Activated CD4-positive, alpha-beta memory T cell treated with anti-CD3 and anti-CD28 coated beads, Interleukin-2, amount 10 ng/mL, durations not matched to agents 7 days and 5 days (primary cell): Measurements from ENCODE around the gene ERVV-1. TPM values are rescaled to one million over a fixed set of nuclear protein-coding genes. Genes with fewer than 3 reads are reported as not detected.
A peak's percentile ranks its signal among the peaks of the same experiment; 100 is the strongest.
"Not testable (repeated sequence)": the region's sequence is repeated elsewhere in the genome, so short reads cannot be mapped to it uniquely, and the experiment has no call there.

ENCODE experiments used
- CTCF ChIA-PET: fragments of 350-600 bp; sonication (Branson Sonifier 250); formaldehyde crosslinking; loops from one replicate; lab custom pipeline; 2021; ENCODE audit warnings: antibody characterized with exemption, inconsistent platforms; lab: Charles Lee
- POLR2A ChIA-PET: fragments of 350-600 bp; sonication (Branson Sonifier 250); formaldehyde crosslinking; loops from one replicate; lab custom pipeline; 2021; ENCODE audit warnings: antibody characterized with exemption; lab: Charles Lee
- DNase-seq: peaks from one replicate; pipeline ENCODE4 v3.0.0-alpha.2; 2020
- H3K27ac Mint-ChIP-seq: one replicate; pipeline ENCODE4 v1.8.0; 2021; ENCODE audit warnings: mild to moderate bottlenecking, mixed read lengths
- H3K27me3 Mint-ChIP-seq: one replicate; pipeline ENCODE4 v1.8.0; 2021; ENCODE audit warnings: mixed read lengths
- H3K36me3 Mint-ChIP-seq: one replicate; pipeline ENCODE4 v1.8.0; 2021; ENCODE audit warnings: low read depth, mixed read lengths
- H3K4me1 Mint-ChIP-seq: one replicate; pipeline ENCODE4 v1.8.0; 2021; ENCODE audit warnings: mixed read lengths
- H3K4me3 Mint-ChIP-seq: one replicate; pipeline ENCODE4 v1.8.0; 2021; ENCODE audit warnings: mild to moderate bottlenecking, mixed read lengths
- H3K9me3 Mint-ChIP-seq: one replicate; pipeline ENCODE4 v1.8.0; 2021; ENCODE audit warnings: mixed read lengths
- total RNA-seq, 2 experiments: library from RNA; stranded (reverse); gene quantifications; one replicate each; pipeline ENCODE4 v1.2.3, GENCODE V29; 2021

ERVV-1 gene, protein sequence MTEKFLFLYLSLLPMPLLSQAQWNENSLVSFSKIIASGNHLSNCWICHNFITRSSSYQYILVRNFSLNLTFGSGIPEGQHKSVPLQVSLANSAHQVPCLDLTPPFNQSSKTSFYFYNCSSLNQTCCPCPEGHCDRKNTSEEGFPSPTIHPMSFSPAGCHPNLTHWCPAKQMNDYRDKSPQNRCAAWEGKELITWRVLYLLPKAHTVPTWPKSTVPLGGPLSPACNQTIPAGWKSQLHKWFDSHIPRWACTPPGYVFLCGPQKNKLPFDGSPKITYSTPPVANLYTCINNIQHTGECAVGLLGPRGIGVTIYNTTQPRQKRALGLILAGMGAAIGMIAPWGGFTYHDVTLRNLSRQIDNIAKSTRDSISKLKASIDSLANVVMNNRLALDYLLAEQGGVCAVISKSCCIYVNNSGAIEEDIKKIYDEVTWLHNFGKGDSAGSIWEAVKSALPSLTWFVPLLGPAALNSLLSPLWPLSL
- total RNA-seq: not detected

DNA sequence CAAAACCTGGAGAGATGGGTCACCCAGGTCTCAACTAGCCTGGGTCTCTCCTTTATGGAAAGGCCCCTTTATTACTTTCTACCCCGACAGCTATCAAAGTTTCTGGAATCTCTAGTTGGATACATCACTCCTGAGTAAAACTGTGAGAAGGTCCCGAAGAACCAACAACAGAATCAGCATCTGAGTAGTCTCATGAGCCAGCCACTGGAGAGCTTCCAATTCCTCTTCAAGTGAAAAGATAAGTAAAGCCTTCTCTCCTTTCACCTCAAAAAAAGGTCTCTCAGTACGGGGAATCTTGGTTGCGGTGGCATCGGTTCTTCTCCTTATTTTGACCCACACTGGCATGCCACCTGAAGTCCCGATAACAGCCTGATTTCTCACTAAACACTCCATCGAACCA lies at the start of gene ERVV-1:
ERVV-1 (plus strand) TSS at position 301 of the 400 bp plus-strand sequence. CDS start 170 bp downstream, outside the sequence.
- H3K36me3 Mint-ChIP-seq: no peaks in the 10 kb centered on the region
- H3K4me1 Mint-ChIP-seq: no peaks in the 10 kb centered on the region
- no peak within 1 kb of the TSS for H3K4me3 Mint-ChIP-seq
- DNase-seq: no peak
- H3K27me3 Mint-ChIP-seq: no peaks in the 10 kb centered on the region
- ChIA-PET CTCF (no interaction called here), POLR2A (no interaction called here)
- peaks cover 39% of the 10 kb centered on the region for H3K9me3 Mint-ChIP-seq
- no peak within 1 kb of the TSS for H3K27ac Mint-ChIP-seq

DNA sequence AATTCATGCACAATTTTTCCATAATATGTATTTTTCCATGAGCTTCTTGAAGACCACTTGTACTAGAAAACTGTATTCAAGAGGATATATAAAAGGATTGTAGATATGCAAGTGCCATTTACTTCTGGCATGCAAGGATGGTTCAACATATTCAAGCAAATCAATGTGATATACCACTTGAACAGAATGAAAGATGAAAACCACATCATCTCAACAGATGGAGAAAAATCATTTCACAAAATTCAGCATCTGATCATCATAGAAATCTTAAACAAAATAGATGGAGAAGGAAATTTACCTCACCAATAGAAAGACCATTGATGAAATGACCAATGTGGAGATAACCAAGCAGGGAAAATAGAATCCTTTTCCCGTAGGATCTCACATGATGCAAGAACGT lies 45.9 kb upstream of the ERVV-1 start:
- POLR2A ChIA-PET: no interaction called here
- H3K27me3 Mint-ChIP-seq: no peaks in the 10 kb centered on the region
- peaks cover 52% of the 10 kb centered on the region for H3K9me3 Mint-ChIP-seq
- DNase-seq: no peak
- H3K4me1 Mint-ChIP-seq: peaks cover 10% of the 10 kb centered on the region
- peaks cover 30% of the 10 kb centered on the region for H3K36me3 Mint-ChIP-seq
- CTCF ChIA-PET: no interaction called here
- no peak overlapping the region for H3K27ac Mint-ChIP-seq
- no peak overlapping the region for H3K4me3 Mint-ChIP-seq

DNA sequence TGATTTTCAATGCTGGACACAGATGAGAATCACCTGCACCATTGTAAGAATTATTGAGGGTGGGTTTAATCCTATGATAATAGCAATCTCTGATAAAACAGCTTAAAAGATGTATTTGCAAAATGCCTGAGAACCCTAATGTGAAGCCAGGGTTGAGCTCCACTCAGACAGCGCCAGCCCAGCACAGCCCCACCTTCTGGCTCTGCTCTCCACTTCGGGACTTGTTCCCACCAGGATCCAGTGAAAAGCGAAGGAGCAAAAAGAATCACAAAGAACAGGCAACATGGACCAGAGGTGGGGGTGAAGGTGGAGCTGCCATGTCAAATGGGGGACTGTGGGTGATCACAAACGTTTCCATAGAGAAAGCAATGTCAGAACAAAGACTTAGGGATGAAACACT lies 32.4 kb upstream of the ERVV-1 start:
- Mint-ChIP-seq H3K4me3 (no peak overlapping the region), H3K27me3 (no peaks in the 10 kb centered on the region), H3K9me3 (peaks cover 37% of the 10 kb centered on the region), H3K36me3 (peaks cover 3% of the 10 kb centered on the region), H3K4me1 (no peaks in the 10 kb centered on the region), H3K27ac (no peak overlapping the region)
- DNase-seq: no peak
- POLR2A ChIA-PET: no interaction called here
- CTCF ChIA-PET: no interaction called here

DNA sequence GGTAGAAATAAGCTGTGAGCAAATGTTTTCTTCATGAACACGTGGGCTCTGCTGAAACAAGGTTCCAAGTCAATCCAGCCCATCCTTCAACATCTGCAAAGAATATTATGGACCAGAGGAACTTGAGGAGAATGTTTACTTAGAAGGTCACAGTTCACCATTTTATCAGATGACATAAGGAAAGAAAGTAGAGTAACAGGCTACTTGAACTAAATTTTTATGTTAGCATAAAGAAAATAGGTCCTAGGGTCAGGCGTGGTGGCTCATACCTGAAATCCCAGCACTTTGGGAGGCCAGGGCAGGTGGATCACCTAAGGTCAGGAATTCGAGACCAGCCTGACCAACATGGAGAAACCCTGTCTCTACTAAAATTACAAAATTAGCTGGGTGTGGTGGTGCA lies 30.6 kb upstream of the ERVV-1 start:
- CTCF ChIA-PET, H3K4me1 Mint-ChIP-seq, DNase-seq, POLR2A ChIA-PET, H3K27me3 Mint-ChIP-seq, H3K4me3 Mint-ChIP-seq, H3K27ac Mint-ChIP-seq: not testable (repeated sequence)
- Mint-ChIP-seq H3K9me3 (peaks cover 46% of the 10 kb centered on the region), H3K36me3 (peaks cover 13% of the 10 kb centered on the region)

DNA sequence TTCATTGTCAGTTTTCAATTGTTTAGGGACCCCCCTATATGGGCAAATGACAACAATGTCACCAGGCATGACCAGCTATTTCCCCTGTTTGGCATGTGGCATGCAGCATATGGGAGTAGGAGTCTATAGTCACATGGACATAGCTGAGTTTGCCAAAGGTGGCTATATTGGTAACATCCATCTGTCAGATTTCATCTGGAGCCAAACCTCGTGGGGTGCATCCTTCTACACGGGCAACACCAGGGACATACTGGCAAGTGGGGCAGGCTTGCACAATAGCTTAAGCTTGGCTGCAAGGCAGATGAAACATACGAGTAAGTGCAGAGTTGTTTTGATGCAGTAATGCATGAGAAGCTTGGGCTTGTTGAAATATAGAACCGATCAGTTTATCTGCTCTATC lies 26.5 kb upstream of the ERVV-1 start:
- no peak for DNase-seq
- Mint-ChIP-seq H3K27ac (no peak overlapping the region), H3K4me3 (no peak overlapping the region), H3K4me1 (peaks cover 2% of the 10 kb centered on the region), H3K36me3 (peaks cover 19% of the 10 kb centered on the region), H3K9me3 (peaks cover 43% of the 10 kb centered on the region), H3K27me3 (no peaks in the 10 kb centered on the region)
- POLR2A ChIA-PET: no interaction called here
- CTCF ChIA-PET: no interaction called here

DNA sequence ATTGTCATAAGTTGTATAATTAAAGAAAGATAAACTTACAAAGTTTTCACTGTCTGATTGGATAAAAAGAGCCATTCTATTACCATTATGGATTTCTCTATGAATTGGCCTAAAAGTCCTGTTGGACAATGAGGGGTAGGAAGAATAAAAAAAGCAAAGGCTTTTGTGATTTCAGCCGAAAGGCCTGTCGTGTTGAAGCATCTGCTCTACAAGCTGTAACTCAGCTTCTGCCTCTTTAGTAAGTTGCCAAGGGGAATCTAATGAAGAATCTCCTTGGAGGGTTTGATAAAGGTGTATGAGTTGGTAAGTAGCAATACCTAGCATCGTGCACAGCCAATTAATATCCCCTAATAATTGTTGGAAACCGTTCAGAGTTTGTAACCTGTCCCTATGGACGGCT lies 25.2 kb upstream of the ERVV-1 start:
- Mint-ChIP-seq H3K36me3 (peaks cover 19% of the 10 kb centered on the region), H3K9me3 (peaks cover 38% of the 10 kb centered on the region), H3K4me3 (no peak overlapping the region), H3K4me1 (peaks cover 7% of the 10 kb centered on the region), H3K27ac (no peak overlapping the region), H3K27me3 (no peaks in the 10 kb centered on the region)
- POLR2A ChIA-PET: no interaction called here
- CTCF ChIA-PET: no interaction called here
- no peak for DNase-seq

DNA sequence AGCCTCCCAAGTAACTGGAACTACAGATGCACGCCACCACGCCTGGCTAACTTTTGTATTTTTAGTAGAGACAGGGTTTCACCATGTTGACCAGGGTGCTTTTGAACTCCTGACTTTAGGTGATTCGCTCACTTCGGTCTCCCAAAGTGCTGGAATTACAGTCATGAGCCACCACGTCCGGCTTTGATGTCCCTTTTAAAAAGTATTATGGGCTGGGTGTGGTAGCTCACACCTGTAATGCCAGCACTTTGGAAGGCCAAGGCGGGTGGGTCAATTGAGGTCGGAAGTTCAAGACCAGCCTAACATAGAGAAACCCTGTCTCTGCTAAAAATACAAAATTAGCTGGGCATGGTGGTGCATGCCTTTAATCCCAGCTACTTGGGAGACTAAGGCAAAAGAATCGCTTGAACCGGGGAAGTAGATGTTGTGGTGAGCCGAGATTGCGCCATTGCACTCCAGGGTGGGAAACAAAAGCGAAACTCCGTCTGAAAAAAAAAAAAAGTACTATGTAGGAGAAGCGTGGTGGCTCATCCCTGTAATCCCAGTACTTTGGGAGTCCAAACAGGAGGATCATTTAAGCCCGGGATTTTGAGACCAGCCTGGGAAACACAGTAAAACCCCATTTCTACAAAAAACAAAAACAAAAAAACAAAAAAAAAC lies 22.8 kb upstream of the ERVV-1 start:
- peaks cover 30% of the 10 kb centered on the region for H3K9me3 Mint-ChIP-seq
- no peak for DNase-seq
- peaks cover 16% of the 10 kb centered on the region for H3K36me3 Mint-ChIP-seq
- no peak overlapping the region for H3K4me3 Mint-ChIP-seq
- peaks cover 13% of the 10 kb centered on the region for H3K4me1 Mint-ChIP-seq
- H3K27ac Mint-ChIP-seq: no peak overlapping the region
- POLR2A ChIA-PET: no interaction called here
- CTCF ChIA-PET: no interaction called here
- no peaks in the 10 kb centered on the region for H3K27me3 Mint-ChIP-seq

DNA sequence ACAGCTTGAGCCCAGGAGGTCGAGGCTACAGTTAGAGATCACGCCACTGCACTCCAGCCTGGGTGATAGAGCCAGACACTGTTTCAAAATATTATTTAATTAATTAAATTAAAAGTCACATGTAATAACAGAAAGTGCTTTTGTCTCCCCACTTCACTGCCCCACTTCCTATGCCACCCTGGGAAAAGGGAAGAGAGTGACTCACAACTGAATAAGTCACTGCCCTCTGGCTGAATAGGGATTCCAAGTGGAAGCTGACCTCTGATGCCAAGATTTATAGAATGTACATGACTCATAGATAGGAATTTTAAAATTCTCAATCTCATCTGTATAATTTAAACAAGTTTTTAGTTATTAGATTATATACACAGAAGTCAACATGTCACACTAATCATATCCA lies 22.2 kb upstream of the ERVV-1 start:
- H3K36me3 Mint-ChIP-seq: peaks cover 15% of the 10 kb centered on the region
- H3K27me3 Mint-ChIP-seq: no peaks in the 10 kb centered on the region
- ChIA-PET CTCF (no interaction called here), POLR2A (no interaction called here)
- H3K4me3 Mint-ChIP-seq: no peak overlapping the region
- peaks cover 29% of the 10 kb centered on the region for H3K9me3 Mint-ChIP-seq
- peaks cover 13% of the 10 kb centered on the region for H3K4me1 Mint-ChIP-seq
- no peak overlapping the region for H3K27ac Mint-ChIP-seq
- no peak for DNase-seq

DNA sequence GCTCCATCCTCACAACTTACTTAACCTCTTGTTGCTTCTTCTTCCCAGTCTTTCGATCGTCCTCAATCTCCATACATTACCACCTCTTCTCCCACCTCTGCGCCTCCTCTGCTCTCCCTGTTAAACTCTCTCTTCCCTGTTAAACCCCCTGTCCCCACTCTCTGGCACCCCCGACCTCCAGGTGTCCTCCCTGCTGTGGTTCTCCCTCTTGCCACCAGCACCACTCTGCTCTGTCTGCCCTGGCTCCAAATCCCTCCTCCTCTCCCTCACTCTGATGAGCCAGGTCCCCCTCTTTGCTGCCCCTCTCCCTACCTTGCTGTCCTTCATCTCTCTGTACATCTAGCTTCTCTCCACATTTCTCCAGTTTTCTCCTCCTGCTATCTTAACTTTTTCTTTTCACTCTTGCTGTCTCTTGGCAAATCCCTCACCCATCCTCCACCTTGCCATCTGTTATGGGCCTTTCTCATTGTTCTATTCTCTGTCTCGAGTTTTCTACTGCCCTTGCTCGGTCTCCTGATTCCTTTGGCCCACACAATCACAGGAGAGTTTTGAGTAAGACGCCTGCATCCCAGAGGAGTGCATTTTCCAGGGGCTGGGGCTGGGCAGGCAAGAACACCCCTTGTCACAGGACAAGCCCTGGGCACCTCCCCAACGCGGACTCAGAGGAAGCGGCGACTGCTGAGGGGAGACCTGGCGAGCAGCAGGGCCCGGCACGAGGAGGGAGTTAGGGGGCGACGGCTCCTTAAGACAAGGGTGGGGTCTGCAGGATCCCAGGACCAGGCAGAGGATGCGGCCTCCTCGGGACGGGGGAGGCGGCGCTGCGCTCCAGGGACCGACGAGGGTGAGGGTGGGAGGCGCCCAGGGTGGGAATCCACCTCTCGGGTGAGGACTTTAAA lies 21.4 kb upstream of the ERVV-1 start:
- Mint-ChIP-seq H3K27me3 (no peaks in the 10 kb centered on the region), H3K4me3 (peak overlapping the region; percentile 75), H3K9me3 (peaks cover 22% of the 10 kb centered on the region), H3K4me1 (peaks cover 13% of the 10 kb centered on the region), H3K36me3 (peaks cover 9% of the 10 kb centered on the region), H3K27ac (no peak overlapping the region)
- POLR2A ChIA-PET: no interaction called here
- CTCF ChIA-PET: interaction anchor here (0.7 kb wide), 2 partner anchors 17 to 403 kb away, joined by 3 to 5 read pairs; partner anchors contain the start of gene ZNF765
- no peak for DNase-seq

DNA sequence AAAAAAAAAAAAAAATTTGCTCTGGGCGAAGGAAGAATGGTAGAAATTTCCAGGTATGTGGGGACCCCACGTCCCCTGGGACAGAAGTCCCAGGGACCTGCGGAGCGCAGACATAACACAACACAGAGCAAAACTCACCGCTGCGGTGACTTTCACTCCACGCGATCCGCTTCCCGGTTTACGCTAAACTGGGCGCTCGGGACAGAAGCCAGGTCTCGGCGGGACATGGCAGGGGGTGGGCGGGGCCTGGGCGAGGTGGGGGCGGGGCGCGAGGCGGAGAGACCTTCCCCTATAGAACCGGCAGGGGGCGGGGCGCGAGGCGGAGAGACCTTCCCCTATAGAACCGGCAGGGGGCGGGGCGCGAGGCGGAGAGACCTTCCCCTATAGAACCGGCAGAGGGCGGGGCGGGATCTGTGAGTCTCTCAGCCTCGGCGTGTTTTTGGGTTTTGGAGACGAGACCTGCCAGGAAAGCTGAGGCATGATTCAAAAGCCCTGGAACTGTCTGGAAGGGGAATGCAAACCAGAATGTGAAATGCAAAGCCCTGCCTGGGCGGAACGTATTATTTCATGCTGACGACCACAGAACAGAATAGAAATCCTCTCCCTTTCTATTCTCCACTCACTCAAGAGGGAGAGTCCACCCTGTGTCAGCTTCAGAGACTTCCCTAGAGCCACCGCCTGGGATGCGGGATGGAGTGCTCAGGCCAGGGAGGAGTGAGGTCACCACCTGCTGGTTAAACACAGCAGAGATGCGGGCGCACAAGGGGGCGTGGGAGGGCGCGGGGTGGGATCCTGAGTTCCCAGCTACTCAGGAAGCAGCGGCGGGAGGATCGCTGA lies 20.2 kb upstream of the ERVV-1 start:
- Mint-ChIP-seq H3K27ac (peak overlapping the region; percentile 47), H3K4me3 (peak overlapping the region; percentile 75), H3K9me3 (peaks cover 21% of the 10 kb centered on the region), H3K27me3 (no peaks in the 10 kb centered on the region), H3K36me3 (peaks cover 3% of the 10 kb centered on the region), H3K4me1 (peaks cover 13% of the 10 kb centered on the region)
- POLR2A ChIA-PET: interaction anchor here (1.1 kb wide), 1 partner anchor 31 kb away, joined by 3 read pairs; the partner anchor contains the start of gene ZNF816
- CTCF ChIA-PET: interaction anchor here (0.7 to 1.3 kb wide), 6 partner anchors 10 to 402 kb away, joined by 3 to 5 read pairs (median 3); partner anchors contain the start of gene ZNF765
- peak; percentile 86 for DNase-seq

DNA sequence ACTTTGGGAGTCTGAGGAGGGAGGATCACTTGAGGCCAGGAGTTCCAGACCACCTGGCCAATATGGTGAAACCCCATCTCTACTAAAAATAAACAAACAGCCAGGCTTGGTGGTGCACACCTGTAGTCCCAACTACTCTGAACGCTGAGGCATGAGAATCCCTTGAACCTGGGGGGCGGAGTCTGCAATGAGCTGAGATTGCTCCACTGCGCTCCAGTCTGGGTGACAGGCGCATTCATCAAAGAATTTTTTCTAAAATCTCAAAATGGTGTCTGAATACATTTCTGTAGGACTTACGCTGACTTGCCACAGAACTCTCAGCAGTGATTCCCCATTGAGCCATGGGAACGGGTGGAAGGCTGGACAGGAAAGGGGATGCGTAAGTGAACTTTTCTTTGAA lies 18.0 kb upstream of the ERVV-1 start:
- H3K36me3 Mint-ChIP-seq: peaks cover 3% of the 10 kb centered on the region
- POLR2A ChIA-PET: no interaction called here
- DNase-seq: no peak
- H3K4me3 Mint-ChIP-seq: no peak overlapping the region
- H3K4me1 Mint-ChIP-seq: peaks cover 13% of the 10 kb centered on the region
- CTCF ChIA-PET: interaction anchor here (0.7 kb wide), 1 partner anchor 146 kb away, joined by 3 read pairs; no protein-coding TSS in a partner anchor
- peaks cover 19% of the 10 kb centered on the region for H3K9me3 Mint-ChIP-seq
- H3K27ac Mint-ChIP-seq: no peak overlapping the region
- H3K27me3 Mint-ChIP-seq: no peaks in the 10 kb centered on the region

DNA sequence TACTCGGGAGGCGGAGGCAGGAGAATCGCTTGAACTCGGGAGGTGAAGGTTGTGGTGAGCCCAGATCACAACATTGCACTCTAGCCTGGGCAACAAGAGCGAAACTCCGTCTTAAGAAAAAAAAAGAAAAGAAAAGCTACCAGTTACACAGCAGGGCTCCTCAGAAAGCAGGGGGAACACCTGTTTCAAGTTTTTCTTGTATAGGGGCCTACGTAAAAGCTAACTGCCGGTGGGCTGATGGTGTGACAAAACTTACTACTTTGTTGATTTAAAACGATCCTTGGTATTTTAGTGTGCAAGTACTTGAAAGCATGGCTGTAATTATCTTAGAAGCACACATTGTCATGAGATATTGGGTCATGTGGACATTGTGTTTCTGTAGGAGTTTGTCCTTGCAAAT lies 15.7 kb upstream of the ERVV-1 start:
- no peaks in the 10 kb centered on the region for H3K27me3 Mint-ChIP-seq
- peaks cover 12% of the 10 kb centered on the region for H3K9me3 Mint-ChIP-seq
- ChIA-PET POLR2A (no interaction called here), CTCF (interaction anchor here (0.6 kb wide), 1 partner anchor 808 kb away, joined by 3 read pairs; the partner anchor contains the start of gene PPP2R1A)
- H3K27ac Mint-ChIP-seq: no peak overlapping the region
- peaks cover 8% of the 10 kb centered on the region for H3K4me1 Mint-ChIP-seq
- H3K36me3 Mint-ChIP-seq: no peaks in the 10 kb centered on the region
- no peak overlapping the region for H3K4me3 Mint-ChIP-seq
- no peak for DNase-seq
